HG02943 (cell line): ENCODE results near the gene IGSF9B.

Source experiments
- ATAC-seq: cut with Tn5 transposase; IDR thresholded peaks from one replicate; pipeline ENCODE4 v1.9.1; 2021; ENCODE audit warnings: mild to moderate bottlenecking, low read depth, moderate library complexity; ENCODE audit not compliant: unreplicated experiment

The IGSF9B gene

GRCh38 chr11:133925756-133926155 lies 31.0 kb downstream of the IGSF9B start:
- ATAC-seq: no peak

DNA sequence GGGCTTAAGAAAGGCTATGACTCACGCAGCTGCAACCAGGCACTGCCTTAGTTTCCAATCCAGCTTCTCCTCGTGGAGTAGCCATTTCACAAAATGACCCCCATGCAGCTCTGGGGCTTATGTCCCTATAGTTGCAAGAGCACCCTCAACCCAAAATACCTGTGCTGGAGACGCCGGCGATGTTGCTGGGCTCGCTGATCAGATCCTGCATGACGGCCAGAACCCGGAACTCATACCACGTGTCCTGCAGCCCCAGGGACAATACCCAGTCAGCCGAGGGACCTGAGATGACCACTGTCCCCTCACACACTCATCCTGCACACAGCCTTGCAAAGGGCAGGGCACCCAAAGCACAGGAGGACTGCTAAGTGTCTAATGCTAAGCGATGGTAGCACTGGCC lies 32.1 kb downstream of the IGSF9B start:
- no peak for ATAC-seq

- no peak for ATAC-seq
These were observed 34.5 kb downstream of the IGSF9B start for GRCh38 chr11:133922078-133922870.

- no peak for ATAC-seq
These were observed 35.3 kb downstream of the IGSF9B start for GRCh38 chr11:133921513-133921912.

GRCh38 chr11:133921026-133921425 lies 35.7 kb downstream of the IGSF9B start:
- ATAC-seq: no peak

- no peak for ATAC-seq
These were observed 36.4 kb downstream of the IGSF9B start for GRCh38 chr11:133920109-133920990.

GRCh38 chr11:133919330-133920108 lies 37.2 kb downstream of the IGSF9B start:
- no peak for ATAC-seq

DNA sequence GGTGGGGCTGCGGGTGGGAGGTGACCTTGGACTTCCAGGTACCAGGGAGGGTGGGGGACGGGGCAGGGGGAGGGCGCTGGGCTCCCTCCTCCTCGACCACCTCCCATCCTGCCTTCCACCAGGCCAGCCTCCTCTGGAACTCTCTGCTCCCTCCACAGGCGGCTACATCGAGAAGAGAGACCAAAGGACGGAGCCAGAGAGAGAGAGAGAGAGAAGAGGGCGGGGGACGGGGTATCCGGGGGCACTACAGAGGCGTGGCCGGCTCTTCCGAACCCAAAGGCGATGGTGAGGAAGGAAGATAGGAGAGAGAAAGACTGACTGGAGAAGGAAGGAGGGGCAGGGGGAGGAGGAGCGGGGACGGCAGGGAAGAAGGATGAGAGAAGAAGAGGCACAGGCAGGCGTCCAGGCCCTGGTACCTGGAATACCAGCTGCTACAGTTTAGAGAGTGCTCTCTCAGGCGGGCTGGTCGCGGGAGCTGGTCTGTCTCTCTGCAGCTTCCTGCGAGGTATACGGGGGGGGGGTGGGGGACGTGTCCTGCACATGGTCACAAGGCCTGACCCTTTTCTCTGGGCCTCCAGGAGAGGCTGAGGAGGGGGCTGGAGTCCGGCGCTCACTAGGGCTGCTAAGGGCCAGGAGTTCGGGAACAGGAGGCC lies 38.0 kb downstream of the IGSF9B start:
- no peak for ATAC-seq

- no peak for ATAC-seq
These were observed 38.7 kb downstream of the IGSF9B start for GRCh38 chr11:133917921-133918607.

DNA sequence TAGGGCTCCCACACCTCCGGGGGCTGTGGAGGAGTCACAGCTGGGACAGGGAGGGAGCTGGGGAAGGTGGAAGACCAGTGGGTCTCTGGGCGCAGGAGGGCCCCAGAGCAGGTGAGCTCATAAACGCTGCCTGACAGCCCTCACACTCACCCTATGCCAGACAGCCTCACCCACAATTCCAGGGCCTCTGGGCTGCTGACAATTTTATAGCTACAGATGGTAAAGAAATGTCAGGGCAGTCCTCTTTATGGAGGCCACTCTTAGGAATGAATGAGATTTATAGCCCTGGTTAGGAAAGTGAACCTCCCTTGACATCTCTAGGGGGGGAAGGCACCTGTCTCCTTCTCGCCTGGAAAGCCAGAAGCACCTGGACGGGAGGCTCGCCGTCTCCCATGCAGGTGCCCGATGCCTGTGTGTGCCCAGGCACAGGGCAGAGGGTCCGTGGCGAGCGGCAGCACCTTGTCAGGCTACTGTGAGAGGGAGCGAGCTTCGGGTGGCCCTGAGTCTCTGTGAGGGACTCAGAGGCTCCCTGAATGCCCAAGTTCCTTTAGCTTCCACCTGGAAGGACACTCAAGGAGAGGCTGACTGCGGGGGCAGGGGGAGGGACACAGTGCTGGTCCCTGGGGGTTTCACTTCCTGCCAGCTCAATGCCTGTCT lies 39.9 kb downstream of the IGSF9B start:
- ATAC-seq: no peak

GRCh38 chr11:133913761-133914160 lies 43.0 kb downstream of the IGSF9B start:
- ATAC-seq: no peak

GRCh38 chr11:133911171-133911570 lies 45.6 kb downstream of the IGSF9B start:
- no peak for ATAC-seq

DNA sequence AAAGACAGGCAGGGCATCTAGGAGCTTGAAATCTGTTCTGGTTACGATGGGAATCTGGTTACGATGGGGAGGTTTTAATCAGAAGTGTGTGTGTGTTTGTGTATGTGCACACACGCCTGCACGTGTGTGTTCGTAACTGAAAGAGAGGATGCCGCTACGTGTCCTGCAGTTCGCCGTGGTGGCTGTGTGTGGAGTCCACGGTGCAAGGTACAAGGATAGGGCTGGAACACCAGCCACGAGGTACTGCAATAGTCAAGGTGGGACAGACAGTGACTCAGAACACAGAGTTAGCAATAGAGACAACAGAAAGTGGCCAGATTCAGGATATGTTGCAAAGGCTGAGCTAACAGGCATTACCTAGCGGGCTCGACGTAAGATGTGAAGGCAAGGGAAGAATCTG lies 46.7 kb downstream of the IGSF9B start:
- no peak for ATAC-seq

DNA sequence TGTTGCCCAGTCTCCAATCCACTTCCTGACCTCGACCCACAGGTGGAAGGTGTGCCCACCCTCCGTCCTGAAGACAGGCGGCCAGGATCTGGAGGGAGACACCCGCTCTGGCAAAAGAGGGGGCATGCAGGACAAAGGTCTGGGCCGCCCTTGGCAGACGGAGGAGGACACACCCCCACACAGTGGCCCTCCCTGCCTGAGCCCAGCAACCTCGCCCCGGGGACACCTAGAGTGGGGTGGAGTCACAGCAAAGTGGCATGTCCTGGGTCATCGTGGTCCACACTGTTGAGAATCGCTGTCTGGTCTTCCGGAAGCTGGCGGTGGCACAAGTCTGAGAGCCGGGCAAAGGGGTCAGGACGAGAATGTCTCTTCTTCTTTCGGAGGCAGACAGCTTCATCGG lies 47.9 kb downstream of the IGSF9B start:
- no peak for ATAC-seq

- ATAC-seq: no peak
These were observed 48.9 kb downstream of the IGSF9B start for GRCh38 chr11:133907841-133908241.

- ATAC-seq: no peak
These were observed 49.6 kb downstream of the IGSF9B start for GRCh38 chr11:133907216-133907615.

DNA sequence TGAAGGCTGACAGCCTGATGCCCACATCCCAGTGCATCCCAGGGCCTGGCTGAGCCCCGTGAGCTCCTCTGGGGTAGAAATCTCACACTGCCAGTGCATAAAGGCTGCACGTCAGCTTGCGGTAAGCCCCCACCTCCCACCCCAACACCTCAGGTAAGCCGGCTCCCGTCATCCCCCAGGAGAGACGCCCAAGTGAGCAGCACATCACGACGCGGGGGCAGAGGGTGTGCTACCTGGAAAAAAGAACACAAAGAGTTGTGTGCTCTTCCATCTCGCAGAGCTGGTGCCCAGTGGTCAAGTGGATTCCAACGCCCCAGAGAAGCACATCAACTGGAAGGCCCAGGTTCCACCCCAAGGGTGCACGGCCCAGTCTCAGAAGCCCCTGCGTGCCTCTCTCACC lies 50.0 kb downstream of the IGSF9B start:
- ATAC-seq: no peak

- no peak for ATAC-seq
These were observed 50.5 kb downstream of the IGSF9B start for GRCh38 chr11:133906241-133906640.

- no peak for ATAC-seq
These were observed 51.1 kb downstream of the IGSF9B start for GRCh38 chr11:133905677-133906156.
